Stimulated activated CD8-positive, alpha-beta memory T cell treated with anti-CD3 and anti-CD28 coated beads, Interleukin-15, amount 100 ng/mL, for 48 hours (primary cell): ENCODE results near the gene FBRS.
"Not testable (repeated sequence)": the region's sequence is repeated elsewhere in the genome, so short reads cannot be mapped to it uniquely, and the experiment has no call there.

Experiments
- DNase-seq, 2 donors: peaks; one replicate each; pipeline ENCODE4 v3.0.0-alpha.2; 2020; ENCODE audit warnings: low read depth in 2 of 2

The FBRS gene

DNA sequence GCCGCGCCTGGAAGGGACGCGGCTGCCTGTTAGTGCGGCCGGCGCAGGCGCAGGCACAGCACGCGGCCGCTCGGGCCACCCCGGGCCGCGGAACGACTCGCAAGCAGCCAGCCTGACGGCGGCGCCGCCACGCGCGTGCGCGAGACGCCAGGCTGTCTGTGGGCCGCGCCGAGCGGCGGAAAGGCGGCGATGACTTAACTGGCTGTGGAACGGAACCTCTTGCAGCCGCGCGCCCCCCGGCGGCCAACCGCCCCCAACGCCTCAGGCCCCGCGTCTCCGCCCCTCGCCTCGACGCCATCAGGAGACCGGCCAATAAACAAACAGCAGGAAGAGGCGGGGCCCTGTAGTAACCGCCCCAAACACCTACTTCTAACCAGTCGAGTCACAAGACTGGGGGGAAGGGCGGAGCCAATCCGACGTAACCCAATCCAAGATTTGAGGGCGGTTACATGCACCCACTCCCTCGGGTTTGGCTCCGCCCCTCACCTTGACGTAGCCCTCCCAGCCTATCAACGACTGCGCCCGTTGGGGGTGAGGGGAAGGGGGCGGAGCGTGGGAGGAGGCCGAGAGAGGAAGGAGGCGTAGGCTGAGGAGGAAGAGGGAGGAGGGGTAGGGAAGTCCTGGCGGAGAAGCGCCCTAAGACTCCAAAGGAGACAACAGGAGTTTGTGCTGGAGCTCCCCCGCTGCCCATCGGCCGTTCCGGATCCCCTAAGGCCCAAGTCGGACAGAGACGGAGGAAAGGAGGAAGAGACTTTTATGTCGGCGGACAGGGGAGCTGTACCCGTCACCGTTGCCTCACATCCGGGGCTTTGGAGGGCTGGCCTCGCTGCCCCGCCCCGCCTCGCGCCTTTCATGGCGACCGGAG, at the start of gene FBRS:
TSS of gene FBRS (plus strand) at position 566 of the 865 bp plus-strand sequence. CDS start 1,088 bp downstream, outside the sequence.
- peak; percentile 100 for DNase-seq

DNA sequence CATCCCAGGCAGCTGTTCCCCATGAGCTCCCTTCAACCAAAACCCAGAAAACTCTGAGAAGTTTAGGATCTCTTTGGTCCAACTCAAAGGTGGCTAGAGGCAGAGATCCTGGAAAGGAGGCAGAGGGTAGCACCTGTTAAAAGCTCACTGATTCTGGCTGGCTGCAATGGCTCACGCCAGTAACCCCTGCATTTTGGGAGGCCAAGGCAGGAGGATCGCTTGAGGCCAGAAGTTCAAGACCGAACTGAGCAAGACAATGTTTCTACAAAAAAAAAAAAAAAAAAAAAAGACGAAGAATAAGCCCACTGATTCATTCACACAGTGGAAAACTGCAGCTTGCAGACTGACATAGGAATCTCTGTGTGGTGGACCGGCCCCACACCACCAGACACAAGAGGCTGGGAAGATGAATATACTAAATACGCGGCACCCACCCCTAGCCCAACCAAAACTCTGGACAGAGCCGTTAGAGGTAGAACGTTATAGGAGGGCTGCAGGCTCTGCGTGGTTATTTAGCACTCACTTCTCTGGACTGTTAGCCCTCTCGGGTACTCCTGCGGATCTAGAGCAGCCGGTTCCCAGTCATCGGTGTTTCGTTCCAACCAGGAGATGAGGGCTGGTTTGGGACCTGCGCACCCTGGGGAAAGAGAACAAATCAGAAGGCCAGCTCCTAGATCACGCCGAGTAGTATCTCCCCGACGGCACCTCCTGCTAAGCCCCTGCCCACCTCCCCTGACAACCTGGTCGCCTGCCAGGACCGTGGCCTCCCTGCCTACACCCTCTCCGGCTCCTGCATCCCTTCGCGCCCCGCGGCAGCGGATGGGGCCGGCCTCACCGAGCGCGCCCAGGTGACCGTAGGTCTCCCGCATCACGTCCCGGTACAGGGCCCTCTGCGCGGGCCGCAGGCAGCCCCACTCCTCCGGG, 49.0 kb upstream of the FBRS start:
- DNase-seq, result peak in 1 of 2 donors; percentile 17

DNA sequence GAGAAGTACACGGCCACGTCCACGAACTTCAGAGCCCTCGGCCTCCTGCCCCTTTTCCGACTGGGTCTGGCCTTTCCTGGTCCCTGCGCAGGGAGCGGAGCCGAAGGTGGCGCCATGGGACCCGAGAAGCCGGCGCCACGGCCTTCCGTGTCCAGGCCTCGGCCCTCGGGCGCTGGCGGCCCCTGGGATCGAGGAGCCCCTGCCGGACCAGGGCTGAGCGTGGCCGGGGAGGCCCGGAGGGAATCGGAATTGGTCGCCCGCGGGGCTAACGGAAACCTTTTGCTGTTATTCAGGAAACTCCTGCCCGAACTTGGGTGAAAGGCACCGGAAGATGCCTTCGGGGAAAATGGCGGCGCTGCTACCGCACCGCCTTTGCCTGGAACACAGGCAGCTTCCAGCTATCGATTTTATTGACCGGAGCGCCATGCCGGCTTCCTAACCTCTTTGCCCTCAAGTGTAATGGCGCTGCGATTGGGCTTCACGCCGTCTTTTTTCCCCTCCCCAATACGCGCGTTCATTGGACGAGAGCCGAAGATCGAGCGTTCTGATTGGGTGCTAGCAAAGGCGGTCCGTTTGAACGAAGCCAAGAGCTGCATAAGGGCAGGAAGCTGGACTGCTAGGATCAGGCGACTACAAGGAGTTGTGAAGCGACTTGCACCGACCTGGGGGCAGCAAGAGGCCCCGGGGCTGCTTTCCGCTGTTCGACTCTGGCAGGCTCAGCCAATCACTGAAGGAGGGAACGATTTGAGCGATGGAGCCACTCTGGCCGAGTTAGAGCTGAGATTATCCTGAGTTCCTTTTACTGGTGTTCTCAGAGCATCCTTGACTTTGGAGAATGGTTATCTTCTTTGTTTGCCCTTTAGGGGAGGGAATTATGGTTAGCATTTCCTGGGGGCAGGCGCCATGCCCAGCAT, 48.0 kb upstream of the FBRS start, which contains the start of gene ZNF689:
TSS of gene ZNF689 (minus strand) at position 464 of the 914 bp plus-strand sequence. CDS start at position 116, 348 bp downstream.
- peak; percentile 87 to 91 for DNase-seq

DNA sequence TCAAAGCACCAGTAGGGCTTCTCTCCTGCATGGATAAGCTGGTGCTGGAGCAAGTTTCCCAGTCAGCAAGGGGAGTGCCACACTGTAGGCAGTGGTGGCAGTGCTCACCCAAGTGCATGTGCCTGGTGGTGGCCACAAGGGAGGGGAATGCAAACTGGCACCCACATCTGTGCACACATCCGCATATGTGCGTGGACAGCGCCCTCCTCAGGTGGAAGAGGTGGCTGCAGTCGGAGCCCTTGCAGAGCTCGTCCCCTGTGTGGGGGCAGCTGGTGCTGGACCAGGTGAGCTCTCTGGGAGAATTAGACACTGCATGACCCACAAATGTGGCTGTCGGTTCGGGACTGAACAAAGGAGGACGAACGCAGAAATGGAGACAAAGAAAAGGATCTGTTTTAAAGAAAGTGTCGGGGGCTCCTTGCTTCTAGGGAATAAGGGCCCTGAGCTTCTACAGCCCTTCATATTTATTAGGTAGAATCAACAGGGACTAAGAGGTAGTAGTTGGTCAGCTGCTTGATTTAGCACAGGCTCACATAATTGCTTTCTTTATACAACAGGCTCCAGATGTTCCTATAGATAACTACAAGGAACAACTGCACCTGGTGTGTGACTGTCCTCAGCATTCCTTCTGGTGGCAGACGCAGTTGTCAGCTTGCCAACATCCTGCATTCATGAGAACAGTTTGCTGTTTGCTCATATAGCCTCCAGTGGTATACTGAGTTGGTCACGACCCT, 42.7 kb upstream of the FBRS start:
- DNase-seq, result peak; percentile 67 to 76

DNA sequence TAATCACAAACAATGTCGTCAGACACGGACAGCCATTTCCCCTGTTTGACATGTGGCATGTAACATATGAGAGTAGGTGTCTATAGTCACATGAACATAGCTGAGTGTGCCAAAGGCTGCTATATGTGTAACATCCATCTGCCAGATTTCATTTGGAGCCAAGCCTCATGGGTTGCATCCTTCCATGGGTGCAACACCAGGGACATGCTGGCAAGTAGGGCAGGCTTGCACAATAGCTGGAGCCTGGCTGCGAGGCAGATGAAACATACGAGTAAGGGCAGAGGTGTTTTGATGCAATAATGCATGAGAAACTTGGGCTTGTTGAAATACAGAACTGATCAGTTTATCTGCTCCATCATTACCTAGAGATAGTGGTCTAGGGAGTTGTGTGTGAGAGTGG, 39.0 kb upstream of the FBRS start:
- DNase-seq, result no peak

DNA sequence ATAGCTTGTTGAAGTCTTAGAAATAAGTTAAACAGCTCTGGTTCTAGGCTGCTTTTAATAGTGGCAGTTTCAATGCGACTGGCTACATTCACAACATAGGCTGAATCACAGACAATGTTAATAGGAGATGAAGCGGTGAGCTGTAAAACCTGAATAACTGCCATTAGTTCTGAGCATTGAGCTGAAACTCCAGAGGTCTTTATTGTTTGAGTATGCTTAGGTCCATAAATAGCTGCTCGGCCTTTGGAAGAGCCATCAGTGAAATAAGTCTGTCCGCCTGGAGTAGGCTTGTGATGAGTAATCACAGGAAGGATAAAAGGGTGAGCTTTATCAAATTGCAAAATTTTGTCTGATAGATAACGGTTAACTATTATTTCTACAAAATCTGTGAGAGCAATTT, 38.6 kb upstream of the FBRS start:
- DNase-seq, result no peak

DNA sequence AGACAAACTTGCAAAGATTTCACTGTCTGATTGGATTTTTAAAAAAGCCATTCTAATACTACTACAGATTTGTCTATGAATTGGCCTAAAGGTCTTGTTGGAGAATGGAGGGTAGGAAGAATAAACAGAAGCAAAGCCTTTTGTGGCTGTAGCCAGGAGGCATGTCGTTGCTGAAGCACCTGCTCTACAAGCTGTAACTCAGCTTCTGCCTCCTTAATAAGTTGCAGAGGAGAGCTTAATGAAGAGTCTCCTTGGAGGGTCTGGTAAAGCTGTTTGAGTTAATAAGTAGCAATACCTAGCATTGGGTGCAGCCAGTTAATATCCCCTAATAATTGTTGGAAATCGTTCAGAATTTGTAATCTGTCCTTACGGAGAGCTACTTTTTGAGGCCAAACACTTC, 38.1 kb upstream of the FBRS start:
- no peak for DNase-seq

DNA sequence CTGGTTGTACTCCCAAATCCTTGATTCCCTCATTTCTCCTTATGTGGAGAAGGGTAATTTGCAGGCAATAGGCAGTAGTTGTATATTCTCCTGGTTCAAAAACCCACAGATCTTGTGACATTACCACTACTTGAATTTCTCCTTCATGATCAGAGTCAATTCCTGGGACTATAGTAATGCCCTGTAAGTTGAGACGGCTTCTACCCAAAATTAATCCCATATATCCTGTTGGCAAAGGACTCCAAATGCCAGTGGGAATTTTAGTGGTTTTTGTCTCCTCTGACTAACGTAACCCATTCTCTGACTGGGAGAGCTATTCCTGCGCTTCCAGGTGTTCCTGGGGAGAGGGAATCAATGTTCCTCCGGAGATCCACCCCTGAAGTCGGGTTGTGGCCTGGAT, 36.5 kb upstream of the FBRS start:
- no peak for DNase-seq

DNA sequence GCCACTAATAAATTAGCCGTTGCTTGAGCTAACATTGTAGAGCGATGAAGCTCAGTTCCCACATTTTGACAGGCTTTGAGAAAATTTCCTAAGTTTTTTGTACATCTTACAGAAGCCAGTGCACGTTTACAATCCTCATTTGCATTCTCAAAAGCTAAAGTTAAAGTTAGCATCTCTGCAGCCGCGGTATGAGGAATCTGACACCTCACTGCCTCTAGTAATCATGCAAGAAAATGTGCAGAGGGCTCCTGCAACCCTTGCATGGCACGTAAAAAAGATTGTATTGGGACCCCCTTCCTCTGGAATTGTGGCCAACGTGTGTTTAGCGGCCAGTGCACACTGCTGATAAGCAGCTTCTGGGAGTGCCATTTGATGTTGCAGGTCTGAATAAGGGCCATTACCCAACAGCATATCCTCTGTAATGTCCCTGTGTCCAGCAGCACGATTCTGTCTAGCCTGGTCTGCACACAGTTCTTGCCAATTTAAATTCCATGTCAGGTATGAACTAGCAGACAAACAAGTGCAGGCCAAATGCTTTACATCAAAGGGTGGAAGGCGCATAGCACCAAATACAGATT, 35.7 kb upstream of the FBRS start:
- no peak for DNase-seq

DNA sequence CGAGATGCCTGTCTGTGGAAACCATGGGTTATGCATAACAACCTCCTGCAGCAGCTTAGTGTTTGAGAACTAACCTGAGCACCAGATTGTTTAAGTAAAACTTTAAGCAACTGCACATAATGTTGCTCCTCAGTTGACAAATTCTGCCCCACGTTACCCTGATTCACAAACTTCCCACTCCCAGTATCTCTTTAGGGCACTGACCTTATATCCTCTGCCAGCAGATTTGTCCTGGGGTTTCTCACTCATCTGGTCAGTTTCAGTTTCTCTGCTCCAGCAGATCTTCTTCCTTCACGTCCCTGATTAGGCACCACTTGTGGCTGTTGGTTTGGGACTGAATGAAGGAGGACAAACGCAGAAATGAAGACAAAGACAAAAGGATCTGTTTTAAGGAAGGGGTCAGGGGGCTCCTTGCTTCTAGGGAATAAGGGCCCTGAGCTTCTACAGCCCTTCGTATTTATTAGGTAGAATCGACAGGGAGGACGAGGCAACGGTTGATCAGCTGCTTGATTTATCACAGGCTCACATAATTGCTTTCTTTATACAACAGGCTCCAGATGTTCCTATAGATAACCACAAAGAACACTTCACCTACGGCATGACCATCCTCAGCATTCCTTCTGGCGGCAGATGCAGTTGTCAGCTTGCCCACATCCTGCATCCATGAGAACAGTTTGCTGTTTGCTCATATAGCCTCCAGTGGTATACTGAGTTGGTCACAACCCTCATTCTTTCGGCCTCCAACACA, 34.5 kb upstream of the FBRS start:
- no peak for DNase-seq

DNA sequence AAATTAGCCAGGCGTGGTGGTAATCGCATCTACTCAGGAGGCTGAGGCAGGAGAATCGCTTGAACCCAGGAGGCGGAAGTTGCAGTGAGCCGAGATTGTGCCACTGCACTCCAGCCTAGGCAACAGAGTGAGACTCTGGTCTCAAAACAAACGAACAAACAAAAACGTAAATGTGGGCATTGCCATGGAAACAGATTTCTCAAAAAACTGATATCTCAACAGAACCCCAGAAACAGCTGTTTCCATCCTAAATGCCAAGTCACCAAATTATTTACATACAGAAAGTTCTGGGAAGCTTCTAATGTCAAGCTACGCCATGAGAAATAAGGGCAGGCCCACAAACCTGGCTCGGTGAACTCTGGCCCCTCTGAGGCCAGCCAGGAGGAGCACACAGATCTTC, 32.0 kb upstream of the FBRS start:
- DNase-seq, result no peak

DNA sequence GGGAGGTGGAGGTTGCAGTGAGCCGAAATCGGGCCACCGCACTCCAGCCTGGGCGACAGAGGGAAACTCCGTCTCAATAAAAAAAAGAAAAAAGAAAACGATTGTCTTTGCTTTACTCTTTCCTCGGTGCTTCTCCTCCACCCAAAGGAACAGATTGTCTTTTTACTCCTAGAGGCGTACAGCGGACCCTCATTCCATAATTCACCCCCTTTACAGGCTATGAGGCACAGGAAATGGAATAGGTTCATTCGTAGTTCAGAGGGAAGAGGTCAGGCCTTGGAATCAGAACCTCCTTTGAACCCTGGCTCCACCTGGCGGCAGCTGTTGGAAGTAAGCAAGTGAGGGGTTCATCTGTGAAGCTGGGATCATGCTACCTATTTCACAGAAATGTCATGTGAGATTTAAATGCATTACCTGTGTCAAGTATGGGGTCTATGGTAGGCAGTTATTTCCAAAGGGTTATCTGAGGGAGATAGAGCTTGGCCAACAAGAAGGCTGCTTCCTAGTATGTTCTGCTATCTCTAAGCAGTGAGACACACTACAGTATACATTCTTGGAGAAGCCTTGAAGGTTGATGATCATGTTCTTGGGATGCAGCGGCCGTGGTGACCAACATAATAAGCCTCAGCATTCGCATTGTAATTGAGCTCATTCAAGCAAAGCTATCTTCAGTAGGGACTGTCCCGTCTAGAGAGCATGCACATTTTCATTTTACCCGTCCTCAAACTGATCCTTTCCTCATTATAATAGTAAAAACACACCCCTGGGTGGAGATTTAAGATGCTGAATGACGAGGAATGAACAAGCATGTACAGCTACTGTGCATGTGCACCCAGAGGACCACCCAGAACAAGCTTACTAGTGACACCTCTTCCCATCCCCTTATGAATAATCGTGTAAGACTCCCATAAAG, 29.3 kb upstream of the FBRS start:
- peak; percentile 75 to 76 for DNase-seq

DNA sequence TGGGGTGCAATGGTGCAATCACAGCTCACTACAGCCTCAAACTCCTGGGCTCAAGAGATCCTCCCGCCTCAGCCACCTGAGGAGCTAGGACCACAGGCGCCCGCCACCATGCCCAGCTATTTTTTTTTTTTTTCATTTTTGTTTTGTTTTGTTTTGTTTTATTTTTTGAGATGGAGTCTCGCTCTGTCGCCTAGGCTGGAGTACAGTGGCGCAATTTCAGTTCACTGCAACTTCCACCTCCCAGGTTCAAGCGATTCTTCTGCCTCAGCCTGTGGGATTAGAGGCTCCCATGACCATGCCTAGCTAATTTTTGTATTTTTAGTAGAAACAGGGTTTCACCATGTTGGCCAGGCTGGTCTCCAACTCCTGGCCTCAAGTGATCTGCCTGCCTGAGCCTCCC, 25.8 kb upstream of the FBRS start:
- DNase-seq, result not testable (repeated sequence)

DNA sequence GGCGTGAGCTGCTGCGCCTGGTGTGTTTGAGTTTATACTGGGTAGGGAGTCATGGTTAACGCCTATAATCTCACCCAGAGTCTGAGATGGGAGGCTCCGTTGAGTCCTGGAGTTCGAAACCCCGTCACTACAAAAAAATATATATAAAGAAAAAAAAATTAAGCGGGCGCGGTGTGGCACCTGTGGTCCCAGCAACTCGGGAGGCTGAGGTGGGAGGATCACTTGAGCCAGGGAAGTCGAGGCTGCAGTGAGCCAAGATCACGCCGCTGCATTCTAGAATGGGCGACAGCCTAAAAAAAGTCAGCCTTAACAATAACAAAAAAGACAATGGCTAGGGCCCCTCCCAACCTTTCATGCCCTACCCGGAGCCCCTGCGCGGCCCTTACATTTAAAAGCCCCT, 24.7 kb upstream of the FBRS start:
- no peak for DNase-seq

DNA sequence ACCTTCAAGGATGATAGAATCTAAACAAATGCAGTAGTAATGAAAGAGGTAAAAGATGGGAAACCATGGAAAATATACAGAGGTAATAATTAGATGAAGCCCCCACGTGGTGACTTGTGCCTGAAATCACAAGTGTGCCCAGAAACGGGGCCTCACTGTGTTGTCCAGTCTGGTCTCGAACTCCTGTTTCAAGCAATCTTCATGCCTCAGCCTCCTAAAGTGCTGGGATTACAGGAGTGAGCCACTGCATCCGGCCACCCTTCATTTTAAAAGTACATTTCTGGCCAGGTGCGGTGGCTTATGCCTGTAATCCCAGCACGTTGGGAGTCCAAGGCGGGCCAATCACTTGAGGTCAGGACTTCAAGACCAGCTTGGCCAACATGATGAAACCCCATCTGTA, 21.6 kb upstream of the FBRS start:
- no peak for DNase-seq

DNA sequence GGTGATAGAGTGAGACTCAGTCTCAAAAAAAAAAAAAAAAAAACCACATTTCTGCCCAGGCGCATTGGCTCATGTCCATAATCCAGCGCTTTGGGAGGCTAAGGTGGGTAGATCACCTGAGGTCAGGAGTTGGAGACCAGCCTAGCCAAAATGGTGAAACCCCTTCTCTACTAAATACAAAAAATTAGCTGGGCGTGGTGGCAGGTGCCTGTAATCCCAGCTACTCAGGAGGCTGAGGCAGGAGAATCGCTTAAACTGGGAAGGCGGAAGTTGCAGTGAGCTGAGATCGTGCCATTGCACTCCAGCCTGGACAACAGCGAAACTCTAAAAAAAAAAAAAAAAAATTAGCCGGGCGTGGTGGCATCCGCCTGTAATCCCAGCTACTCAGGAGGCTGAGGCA, 21.1 kb upstream of the FBRS start:
- not testable (repeated sequence) for DNase-seq

DNA sequence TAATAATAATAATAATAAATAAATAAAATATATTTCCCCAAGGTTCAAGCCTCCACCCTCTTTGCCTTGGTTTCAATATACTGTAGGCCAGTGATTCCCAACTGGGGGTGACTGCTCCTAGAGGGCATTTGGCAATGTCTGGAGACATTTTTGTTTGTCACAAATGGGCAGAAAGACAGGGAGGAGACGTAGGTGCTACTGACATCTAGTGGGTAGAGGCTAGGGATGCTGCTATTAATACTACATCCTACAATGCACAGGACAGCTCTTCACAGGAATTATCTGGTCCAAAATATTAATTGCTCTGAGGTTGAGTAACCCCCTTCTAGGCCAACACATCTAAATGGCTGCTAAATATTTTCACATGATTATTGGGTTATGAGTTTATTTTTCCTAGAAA, 20.3 kb upstream of the FBRS start:
- DNase-seq, result no peak

DNA sequence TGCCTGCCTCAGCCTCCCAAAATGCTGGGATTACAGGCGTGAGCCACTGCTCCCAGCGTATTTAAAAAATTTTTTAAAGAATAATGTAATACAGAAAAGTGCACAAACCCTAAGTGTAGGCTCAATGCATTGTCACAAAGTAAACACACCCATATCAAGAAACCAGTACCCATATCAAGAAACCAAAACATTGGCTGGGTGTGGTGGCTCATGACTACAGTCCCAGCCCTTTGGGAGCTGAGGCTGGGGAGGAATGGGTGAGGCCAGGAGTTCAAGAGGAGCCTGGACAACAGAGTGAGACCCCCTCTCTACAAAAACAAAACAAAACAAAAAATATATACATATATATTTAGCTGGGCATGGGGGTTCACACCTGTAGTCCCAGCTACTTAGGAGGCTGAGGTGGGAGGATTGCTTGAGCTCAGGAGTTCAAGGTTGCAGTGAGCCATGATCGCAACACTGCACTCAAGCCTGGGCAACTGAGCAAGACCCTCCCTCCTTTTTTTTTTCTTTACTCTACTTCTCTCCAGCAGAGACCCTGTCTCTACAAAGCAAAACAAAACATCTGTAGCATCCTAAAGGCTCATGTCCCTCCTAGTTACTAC, 16.8 kb upstream of the FBRS start:
- no peak for DNase-seq
